Panc1 (cell line): ENCODE data around the gene OLFML3. TPM values are rescaled to one million over a fixed set of nuclear protein-coding genes. Genes with fewer than 3 reads are reported as not detected.

Source experiments
- ATAC-seq: fragments of 200-7000 bp; cut with Tn5 transposase; 2 replicates; pipeline ENCODE4 v1.9.1; 2020; ENCODE audit warnings: mild to moderate bottlenecking, moderate library complexity
- BruUV-seq: library from RNA; stranded (reverse); fragments of 400-500 nt; replicated peaks from 2 replicates; lab custom pipeline; 2021; lab: Mats Ljungman, UMichigan
- CTCF ChIA-PET: fragments of 300-600 bp; sonication (Branson Sonifier 250); formaldehyde crosslinking; loops from one replicate; lab custom pipeline; 2022; ENCODE audit warnings: antibody characterized with exemption; lab: Charles Lee
- POLR2A ChIA-PET: fragments of 300-600 bp; sonication (Branson Sonifier 250); formaldehyde crosslinking; loops from one replicate; lab custom pipeline; 2022; ENCODE audit warnings: antibody characterized with exemption; lab: Charles Lee
- DNase-seq: peaks from one replicate; pipeline ENCODE4 v3.0.0-alpha.2; 2010; ENCODE audit warnings: low read depth, low spot score
- H3K27ac ChIP-seq: 2 replicates; pipeline ENCODE4 v1.5.1; 2011; ENCODE audit warnings: mild to moderate bottlenecking, low read length, inconsistent platforms
- H3K27me3 ChIP-seq: fragments of 200-500 bp; sonication (Bioruptor generic); 2 replicates; pipeline ENCODE4 v1.6.0; 2014; ENCODE audit warnings: low read length, inconsistent platforms; ENCODE audit not compliant: control insufficient read depth, insufficient read depth
- H3K36me3 ChIP-seq: fragments of 200-500 bp; sonication (Bioruptor generic); 2 replicates; pipeline ENCODE4 v1.5.1; 2014; ENCODE audit warnings: inconsistent platforms, mild to moderate bottlenecking, low read length, moderate library complexity; ENCODE audit not compliant: control insufficient read depth, insufficient read depth
- H3K4me1 ChIP-seq: 2 replicates; pipeline ENCODE4 v1.5.1; 2011; ENCODE audit warnings: inconsistent platforms, mild to moderate bottlenecking, low read length, moderate library complexity; ENCODE audit not compliant: control insufficient read depth, insufficient read depth
- H3K4me3 ChIP-seq, 2 experiments: 2 replicates each; pipeline ENCODE4 v1.5.1; 2011 to 2012; ENCODE audit warnings: low read depth in 2 of 2, low read length in 2 of 2, mild to moderate bottlenecking in 2 of 2, inconsistent platforms in 1 of 2, moderate library complexity in 1 of 2
- H3K9me3 ChIP-seq: fragments of 200-500 bp; sonication (Bioruptor generic); 2 replicates; pipeline ENCODE4 v1.5.1; 2014; ENCODE audit warnings: low read depth, mild to moderate bottlenecking, inconsistent platforms, low read length, moderate library complexity; ENCODE audit not compliant: control insufficient read depth, insufficient read depth
- CTCF ChIP-seq: fragments of 450-650 bp; IDR thresholded peaks from 2 replicates; pipeline ENCODE4 v1.5.1; 2017; ENCODE audit warnings: mild to moderate bottlenecking
- POLR2AphosphoS5 ChIP-seq: IDR thresholded peaks from 2 replicates; pipeline ENCODE4 v1.6.1; 2012; ENCODE audit warnings: mild to moderate bottlenecking, low read depth, low read length, moderate library complexity
- REST ChIP-seq, 2 experiments: IDR thresholded peaks; 2 replicates each; pipeline ENCODE4 v1.6.1; 2011 to 2012; ENCODE audit warnings: low read depth in 2 of 2, control low read depth in 1 of 2, low read length in 1 of 2, mild to moderate bottlenecking in 1 of 2, moderate library complexity in 1 of 2; ENCODE audit not compliant: insufficient read depth in 1 of 2
- SIN3A ChIP-seq: IDR thresholded peaks from 2 replicates; pipeline ENCODE4 v1.6.1; 2012; ENCODE audit warnings: low read depth, mild to moderate bottlenecking, low read length, moderate library complexity, borderline replicate concordance; ENCODE audit not compliant: insufficient read depth
- TCF7L2 ChIP-seq: IDR thresholded peaks from 2 replicates; pipeline ENCODE4 v1.6.1; 2011; ENCODE audit warnings: mild to moderate bottlenecking, low read depth, low read length, inconsistent platforms
- in situ Hi-C: cut with HindIII; loops from 2 replicates; pipeline ENCODE4 v1.10.0; 2016; ENCODE audit warnings: low sequenced_read_pairs, low pct_unique_long_range_greater_than_20kb
- intact Hi-C: fragments of 100-400 bp; cut with micrococcal nuclease; formaldehyde crosslinking; loops from one replicate; pipeline ENCODE4 v1.10.0; 2022; ENCODE audit not compliant: unreplicated experiment
- total RNA-seq: library from RNA; stranded (reverse); gene quantifications from one replicate; pipeline ENCODE4 v1.2.1, GENCODE V29; 2021; ENCODE audit not compliant: unreplicated experiment

The OLFML3 gene
- total RNA-seq, 1 experiment from 2014 or later = 0.15 TPM

GRCh38 chr1:114000406-114000805 is 21.1 kb downstream of the OLFML3 start:
- no TSS peak for BruUV-seq
- Histone ChIP-seq H3K4me3 (no peak overlapping the region), H3K9me3 (no peaks in the 10 kb centered on the region), H3K36me3 (no peaks in the 10 kb centered on the region), H3K27me3 (no peaks in the 10 kb centered on the region), H3K27ac (no peak overlapping the region), H3K4me1 (no peaks in the 10 kb centered on the region)
- in situ Hi-C loops = no loop called here
- ATAC-seq (no peak), DNase-seq (no peak)
- POLR2A ChIA-PET = no interaction called here
- CTCF ChIA-PET = no interaction called here
- intact Hi-C loops = no loop called here
- TF ChIP-seq TCF7L2 (no peak), SIN3A (no peak), CTCF (no peak), REST (IDR thresholded peaks at IDR 0.05; ENCODE audit: insufficient read depth in 1 of 2, low read depth in 2 of 2, low read length in 1 of 2) (no peak), POLR2AphosphoS5 (no peak)

GRCh38 chr1:114002492-114003239 is 23.4 kb downstream of the OLFML3 start:
- Histone ChIP-seq H3K9me3 (no peaks in the 10 kb centered on the region), H3K27ac (no peak overlapping the region), H3K36me3 (no peaks in the 10 kb centered on the region), H3K4me1 (no peaks in the 10 kb centered on the region), H3K27me3 (no peaks in the 10 kb centered on the region), H3K4me3 (no peak overlapping the region)
- in situ Hi-C loops (no loop called here), intact Hi-C loops (no loop called here)
- DNase-seq (no peak), ATAC-seq (no peak)
- BruUV-seq = no TSS peak
- CTCF ChIA-PET = interaction anchor here (0.5 kb wide), 1 partner anchor 110 kb away, joined by 4 read pairs; no protein-coding TSS in a partner anchor
- POLR2A ChIA-PET = no interaction called here
- TF ChIP-seq CTCF = no peak
- no peak for TF ChIP-seq REST (IDR thresholded peaks at IDR 0.05; ENCODE audit: insufficient read depth in 1 of 2, low read depth in 2 of 2, low read length in 1 of 2)
- no peak for TF ChIP-seq SIN3A
- no peak for TF ChIP-seq TCF7L2
- no peak for TF ChIP-seq POLR2AphosphoS5
